Activated naive CD4-positive, alpha-beta T cell (primary cell): ENCODE results near the gene KRT27.
"Not testable (repeated sequence)": the region's sequence is repeated elsewhere in the genome, so short reads cannot be mapped to it uniquely, and the experiment has no call there.

Experiments used
- DNase-seq, 4 experiments: peaks; one replicate each; lab custom pipeline; 2025; lab: John Stamatoyannopoulos, UW

KRT27 gene

DNA sequence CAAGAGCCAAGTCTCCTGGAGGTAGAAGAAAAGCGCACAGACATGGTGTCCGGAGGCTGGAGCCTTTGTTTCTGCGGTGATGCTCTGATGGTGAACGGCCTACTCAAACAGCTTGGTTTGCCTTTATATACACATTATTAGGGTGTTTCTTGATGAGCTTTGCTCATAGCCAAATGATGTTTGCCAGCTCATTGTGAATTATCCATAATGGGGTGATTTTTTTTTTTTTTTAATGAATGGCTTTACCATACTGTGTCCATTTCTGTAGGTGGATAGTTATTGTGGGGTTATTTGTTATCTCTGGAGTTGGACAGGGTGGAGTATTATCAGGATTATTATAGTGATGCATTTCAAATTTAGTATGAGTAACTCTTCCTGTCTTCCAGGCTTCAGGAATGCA, at the start of gene KRT27:
Gene KRT27 (minus strand): TSS at position 101 of the 400 bp plus-strand sequence. CDS start 57 bp downstream, at position 44.
- DNase-seq = no peak

DNA sequence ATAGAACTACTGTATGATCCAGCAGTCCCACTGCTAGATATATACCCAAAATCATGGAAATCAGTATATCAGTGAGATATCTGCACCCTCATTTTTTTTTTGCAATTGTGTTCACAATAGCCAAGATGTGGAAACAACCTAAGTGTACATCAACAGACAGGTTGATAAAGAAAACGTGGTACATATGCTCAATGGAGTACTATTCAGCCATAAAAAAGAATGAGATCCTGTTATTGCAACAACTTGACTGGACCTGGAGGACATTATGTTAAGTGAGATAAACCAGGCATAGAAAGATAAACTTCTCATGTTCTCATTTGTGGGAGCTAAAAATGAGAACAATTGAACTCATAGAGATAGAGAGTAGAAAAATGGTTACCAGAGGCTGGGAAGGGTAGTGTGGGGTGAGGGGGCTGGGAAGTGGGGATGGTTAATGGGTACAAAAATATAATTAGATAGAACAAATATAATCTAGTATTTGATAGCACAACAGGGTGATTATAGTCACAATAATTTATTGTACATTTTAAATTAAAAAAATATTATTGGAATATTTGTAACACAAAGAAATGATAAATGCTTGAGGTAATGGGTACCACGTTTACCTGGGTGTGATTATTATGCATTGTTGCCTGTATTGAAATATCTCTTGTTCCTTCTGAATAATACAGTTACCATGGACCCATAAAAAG, 47.9 kb upstream of the KRT27 start:
- no peak for DNase-seq

DNA sequence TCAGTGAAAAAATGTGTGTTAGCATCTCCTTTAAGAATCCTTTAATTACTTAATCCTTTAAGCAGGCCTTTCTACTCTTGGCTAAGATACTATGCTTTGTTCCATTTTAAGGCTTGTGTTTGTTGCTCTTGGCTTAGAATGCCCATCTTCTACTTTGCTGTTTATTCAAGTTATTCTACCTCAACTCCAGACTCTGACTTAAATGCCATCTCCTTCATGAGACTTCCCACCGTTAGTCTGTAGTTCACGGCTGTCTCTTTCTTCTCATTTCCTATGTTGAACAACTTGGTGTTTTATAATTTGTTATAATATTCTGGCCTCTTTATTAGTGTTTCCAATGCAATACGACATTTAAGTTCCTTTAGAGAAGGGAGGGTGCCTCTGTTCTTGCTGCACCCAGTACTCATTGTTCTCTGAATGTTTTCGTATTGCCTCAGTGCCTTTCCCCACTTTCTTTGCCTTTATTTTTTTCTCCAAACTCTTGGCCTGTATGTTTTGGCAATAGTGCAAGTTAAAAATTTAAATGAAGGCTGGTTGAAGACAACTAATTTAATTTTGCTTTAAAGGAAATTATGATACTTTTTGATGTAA, 46.2 kb upstream of the KRT27 start:
- no peak for DNase-seq

DNA sequence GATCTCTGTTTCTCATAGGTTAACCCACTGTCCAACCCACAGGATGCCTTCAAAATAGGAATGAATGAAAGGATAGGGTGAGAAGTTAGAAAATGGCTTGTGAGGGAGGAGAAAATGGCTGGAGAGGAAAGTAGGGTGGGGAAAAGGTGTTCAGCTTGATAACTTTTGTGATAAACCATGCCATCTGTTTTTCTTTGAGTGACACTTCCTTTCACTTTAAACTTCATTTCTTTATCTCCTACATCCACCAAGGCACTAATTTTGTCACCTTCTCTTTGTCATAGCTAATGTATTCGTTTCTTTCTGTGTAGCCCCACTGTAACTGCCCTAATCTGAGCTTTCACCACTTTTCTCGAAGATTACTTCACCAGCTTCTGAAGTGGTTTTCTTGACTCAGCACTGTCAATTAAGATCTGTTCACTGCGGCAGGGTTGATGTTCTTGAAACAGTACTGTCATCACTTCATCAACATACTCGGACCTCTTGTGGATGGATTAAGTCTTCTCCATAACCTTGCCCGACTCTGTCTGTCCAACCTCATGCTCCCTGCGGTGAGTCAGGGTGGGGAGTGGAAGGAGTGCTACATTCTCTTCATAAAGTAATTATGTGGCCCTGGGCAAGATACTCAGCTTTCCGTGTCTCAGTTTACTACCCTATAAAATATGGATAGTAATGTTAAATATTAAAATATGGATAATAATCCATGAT, 45.5 kb upstream of the KRT27 start:
- DNase-seq = no peak

DNA sequence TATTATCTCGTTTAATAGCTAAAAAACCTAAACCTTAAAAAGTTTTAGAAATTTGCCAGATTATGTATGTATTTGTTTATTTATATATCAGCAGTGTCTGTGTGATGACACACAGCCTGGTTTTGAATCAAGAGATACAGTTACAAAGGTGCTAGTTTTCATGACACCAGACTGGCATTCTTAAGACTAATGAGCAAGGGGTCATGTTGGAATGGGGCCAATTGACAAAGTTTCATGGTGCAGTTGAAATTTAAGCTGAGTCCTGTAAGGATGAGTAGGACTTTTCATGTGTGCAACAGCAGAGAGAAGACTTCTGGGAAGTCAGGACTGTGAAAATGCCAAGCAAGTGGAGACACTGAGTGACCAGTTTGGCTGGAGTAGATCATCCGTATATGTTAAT, 43.2 kb upstream of the KRT27 start:
- DNase-seq = no peak

- no peak for DNase-seq
Measured at GRCh38 chr17:40824015-40824832, 41.9 kb upstream of the KRT27 start.

DNA sequence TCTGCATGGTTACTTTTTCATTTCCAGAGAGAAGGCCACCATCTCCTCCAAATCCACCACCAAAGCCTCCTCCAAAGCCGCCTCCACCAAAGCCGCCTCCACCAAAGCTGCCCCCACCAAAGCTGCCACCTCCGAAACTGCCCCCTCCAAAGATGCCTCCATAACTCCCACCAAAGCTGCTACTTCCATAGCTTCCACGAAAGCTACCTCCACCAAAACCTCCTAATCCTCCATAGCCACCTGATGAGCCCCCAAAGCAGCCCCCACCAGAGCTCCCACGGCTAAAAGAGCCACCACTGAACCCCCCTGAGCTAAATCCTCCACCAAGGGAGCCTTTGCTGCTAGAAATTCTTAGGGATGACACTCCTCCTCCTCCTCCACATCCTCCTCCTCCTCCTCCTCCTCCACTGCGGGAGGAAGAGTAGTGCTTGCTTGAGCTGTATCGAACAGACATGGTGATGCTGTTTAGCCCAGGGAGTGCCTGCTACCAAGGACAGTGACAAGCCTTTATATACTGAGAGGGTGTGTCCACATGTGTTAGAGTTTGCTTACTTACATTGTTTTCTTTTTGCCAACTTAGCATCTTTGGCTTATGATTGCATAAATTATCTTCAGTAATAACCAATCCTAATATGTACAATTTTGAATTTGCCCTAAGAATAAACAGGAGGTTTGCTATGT, 39.9 kb upstream of the KRT27 start, which contains the start of gene KRT10:
Gene KRT10 (minus strand): TSS at position 483 of the 681 bp plus-strand sequence. CDS start 29 bp downstream, at position 454.
- no peak for DNase-seq

DNA sequence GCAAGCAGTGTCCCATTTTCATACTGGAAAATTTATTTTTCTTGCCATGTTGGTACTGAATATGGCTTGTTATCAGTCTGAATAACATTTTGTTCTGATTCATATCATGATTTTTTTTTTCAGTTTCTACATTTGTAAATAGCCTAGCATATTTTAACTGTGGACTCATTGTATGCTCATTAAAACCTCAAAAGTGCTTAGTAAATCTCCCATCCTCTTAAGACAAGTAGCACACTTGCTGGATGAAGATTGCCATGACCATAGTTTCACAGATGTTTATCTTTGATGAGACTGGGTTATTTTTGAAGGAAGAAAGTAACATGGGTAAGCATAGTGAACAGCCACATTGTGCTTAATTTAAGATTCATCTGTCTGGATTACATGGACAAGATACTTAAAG, 39.2 kb upstream of the KRT27 start:
- DNase-seq = no peak

- no peak for DNase-seq
Measured at GRCh38 chr17:40820228-40820838, 38.0 kb upstream of the KRT27 start.

GRCh38 chr17:40819528-40820125, 37.3 kb upstream of the KRT27 start:
- DNase-seq = no peak

DNA sequence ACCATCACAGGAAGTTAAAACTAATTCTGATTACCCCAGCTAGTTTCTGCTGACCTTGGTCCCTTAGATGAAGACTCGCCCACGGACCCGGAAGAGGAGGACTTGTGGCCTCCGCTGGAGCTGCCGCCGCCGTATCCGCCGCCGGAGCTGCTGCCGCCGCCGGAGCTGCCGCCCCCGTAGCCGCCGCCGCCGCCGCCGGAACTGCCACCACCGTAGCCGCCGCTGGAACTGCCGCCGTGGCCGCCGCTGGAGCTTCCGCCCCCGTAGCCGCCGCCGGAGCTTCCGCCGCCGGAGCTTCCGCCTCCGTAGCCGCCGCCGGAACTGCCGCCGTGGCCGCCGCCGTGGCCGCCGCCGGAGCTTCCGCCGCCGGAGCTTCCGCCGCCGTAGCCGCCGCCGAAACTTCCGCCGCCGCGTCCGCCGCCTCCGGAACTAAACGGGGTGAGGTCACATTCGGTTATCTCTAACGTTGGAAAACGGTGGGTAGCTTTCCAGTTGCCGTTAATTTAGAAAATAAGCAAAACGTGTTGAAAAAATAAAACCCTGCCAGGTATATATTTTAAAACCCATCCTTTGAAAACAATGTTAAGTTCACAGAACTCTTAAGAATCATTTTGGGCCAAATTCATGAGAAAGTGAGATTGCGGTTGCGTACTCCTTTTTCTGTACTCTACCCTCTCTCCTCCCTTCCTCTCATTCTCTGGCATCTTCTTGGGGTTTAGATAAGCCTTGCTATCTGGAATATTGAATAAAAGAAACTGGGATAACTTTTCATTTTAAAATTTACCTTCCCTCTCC, 36.6 kb upstream of the KRT27 start:
- DNase-seq = peak; percentile 57 to 84 (median 69)

- no peak for DNase-seq
Measured at GRCh38 chr17:40818343-40818732, 36.0 kb upstream of the KRT27 start.

DNA sequence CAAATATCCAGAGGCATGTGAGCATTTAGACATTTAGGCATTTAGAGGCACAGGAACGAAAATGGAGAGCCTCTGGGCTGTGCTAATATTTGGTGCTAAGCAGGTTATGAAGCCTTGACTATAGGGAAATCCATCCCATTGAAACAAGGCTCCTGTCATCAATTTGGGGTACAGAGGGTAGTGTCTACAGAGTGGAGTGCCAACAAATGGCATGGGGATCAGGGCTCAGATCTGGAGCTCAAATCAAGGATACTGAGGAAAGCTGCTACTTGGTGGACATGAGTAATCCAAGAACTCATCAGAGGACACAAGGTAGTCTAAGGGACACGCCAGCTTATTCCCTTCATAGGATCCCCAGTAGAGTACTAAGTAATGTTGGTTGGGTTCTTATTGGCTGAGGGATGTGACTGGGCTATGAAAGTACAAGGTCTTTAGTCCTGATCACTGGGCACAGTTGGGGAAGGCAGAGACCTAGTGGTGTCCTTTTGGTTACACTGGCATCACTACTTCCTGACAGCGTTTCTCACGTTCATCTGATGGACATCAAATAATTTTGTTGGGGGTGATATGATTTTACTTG, 34.8 kb upstream of the KRT27 start:
- no peak for DNase-seq

- DNase-seq = no peak
Measured at GRCh38 chr17:40816569-40816968, 34.2 kb upstream of the KRT27 start.

GRCh38 chr17:40815381-40815780, 33.0 kb upstream of the KRT27 start:
- DNase-seq = no peak

GRCh38 chr17:40814657-40815056, 32.3 kb upstream of the KRT27 start:
- not testable (repeated sequence) for DNase-seq

DNA sequence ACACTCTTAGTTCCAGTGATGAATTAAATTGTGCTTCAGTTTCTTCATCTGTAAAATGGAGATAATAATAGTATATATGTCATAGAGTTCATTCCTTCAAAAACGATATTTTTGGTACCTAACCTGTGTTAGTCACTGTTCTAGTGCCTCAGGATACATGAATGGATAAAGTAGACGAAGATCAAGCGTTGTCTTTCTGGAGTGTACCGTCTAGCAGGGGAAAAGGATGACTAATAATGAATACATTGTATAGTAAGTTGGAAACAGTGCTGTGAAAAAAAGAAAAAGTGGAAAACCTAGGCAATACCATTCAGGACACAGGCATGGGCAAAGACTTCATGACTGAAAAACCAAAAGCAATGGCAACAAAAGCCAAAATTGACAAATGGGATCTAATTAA, 31.5 kb upstream of the KRT27 start:
- DNase-seq = no peak

GRCh38 chr17:40812639-40813038, 30.3 kb upstream of the KRT27 start:
- DNase-seq = no peak

GRCh38 chr17:40810494-40810893, 28.1 kb upstream of the KRT27 start:
- DNase-seq = no peak
